Esophagus squamous epithelium (tissue), 4 donors: ENCODE measurements around the gene COL28A1.

Source experiments
- POLR2A ChIP-seq, 4 donors: fragments of 450-650 bp; IDR thresholded peaks; one replicate each; pipeline ENCODE4 v1.6.1; 2017; ENCODE audit warnings: antibody characterized with exemption in 4 of 4, mild to moderate bottlenecking in 4 of 4, moderate library complexity in 3 of 4
- TF ChIP-seq, protein P1 (sequence below), 6 experiments: fragments of 450-650 bp in 4 of 6; fragments of 200-600 bp in 2 of 6; sonication (generic) in 2 of 6; IDR thresholded peaks; one replicate each; pipeline ENCODE4 v1.5.1; 2016 to 2019; ENCODE audit warnings: antibody characterized with exemption in 6 of 6, mild to moderate bottlenecking in 4 of 6, moderate library complexity in 4 of 6

DNA sequence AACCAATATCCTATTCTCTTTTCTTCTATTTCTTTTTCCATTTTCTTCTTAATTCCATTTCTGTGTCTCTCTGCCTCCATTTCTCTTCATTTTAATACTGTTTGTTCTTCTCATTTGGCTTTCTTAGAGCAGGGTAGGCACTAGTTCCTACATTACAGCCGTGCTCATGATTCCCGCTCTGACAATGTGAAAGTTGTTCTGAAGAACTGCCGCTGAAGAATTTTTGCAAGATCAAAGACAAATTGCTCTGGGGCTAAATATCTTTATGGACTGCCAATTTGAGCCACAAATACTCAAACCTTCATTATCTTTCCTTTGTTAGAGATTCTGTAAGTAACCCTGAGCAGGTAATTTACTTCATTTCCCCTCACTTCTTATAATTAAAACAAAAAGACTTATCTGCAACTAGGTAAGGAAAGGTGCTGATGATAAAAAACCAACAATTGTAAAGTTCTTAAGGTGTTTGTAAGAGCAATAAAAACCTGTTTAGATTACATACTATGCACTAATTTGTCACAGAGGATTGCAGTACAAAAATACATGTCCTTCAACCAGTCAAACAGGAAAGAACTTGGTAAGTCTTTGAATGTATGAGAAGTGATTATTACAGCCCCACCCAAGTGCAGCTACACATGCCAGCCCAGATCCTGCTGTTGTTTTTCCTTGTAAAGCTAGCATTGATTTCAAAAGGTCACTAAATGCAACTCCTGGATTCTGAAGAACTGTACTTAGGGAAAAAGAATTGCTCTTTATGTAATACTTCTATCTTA is 127.5 kb downstream of the COL28A1 start:
- TF ChIP-seq, protein P1, sequence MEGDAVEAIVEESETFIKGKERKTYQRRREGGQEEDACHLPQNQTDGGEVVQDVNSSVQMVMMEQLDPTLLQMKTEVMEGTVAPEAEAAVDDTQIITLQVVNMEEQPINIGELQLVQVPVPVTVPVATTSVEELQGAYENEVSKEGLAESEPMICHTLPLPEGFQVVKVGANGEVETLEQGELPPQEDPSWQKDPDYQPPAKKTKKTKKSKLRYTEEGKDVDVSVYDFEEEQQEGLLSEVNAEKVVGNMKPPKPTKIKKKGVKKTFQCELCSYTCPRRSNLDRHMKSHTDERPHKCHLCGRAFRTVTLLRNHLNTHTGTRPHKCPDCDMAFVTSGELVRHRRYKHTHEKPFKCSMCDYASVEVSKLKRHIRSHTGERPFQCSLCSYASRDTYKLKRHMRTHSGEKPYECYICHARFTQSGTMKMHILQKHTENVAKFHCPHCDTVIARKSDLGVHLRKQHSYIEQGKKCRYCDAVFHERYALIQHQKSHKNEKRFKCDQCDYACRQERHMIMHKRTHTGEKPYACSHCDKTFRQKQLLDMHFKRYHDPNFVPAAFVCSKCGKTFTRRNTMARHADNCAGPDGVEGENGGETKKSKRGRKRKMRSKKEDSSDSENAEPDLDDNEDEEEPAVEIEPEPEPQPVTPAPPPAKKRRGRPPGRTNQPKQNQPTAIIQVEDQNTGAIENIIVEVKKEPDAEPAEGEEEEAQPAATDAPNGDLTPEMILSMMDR (IDR thresholded peaks at IDR 0.05) = no peak
- TF ChIP-seq POLR2A (IDR thresholded peaks at IDR 0.05) = no peak
